GM19035 (cell line): ENCODE results near the gene CTIF.

ENCODE experiments used
- ATAC-seq: cut with Tn5 transposase; IDR thresholded peaks from one replicate; pipeline ENCODE4 v1.9.1; 2021; ENCODE audit not compliant: unreplicated experiment

The CTIF gene

GRCh38 chr18:48765053-48765452, 226.2 kb downstream of the CTIF start:
- ATAC-seq, result no peak

- no peak for ATAC-seq
Measured at GRCh38 chr18:48766026-48766425, 227.2 kb downstream of the CTIF start.

- no peak for ATAC-seq
Measured at GRCh38 chr18:48766487-48766886, 227.7 kb downstream of the CTIF start.

- no peak for ATAC-seq
Measured at GRCh38 chr18:48767090-48767690, 228.4 kb downstream of the CTIF start.

- no peak for ATAC-seq
Measured at GRCh38 chr18:48769006-48769636, 230.3 kb downstream of the CTIF start.

GRCh38 chr18:48770243-48770642, 231.4 kb downstream of the CTIF start:
- ATAC-seq, result no peak

- no peak for ATAC-seq
Measured at GRCh38 chr18:48771641-48772375, 233.0 kb downstream of the CTIF start.

GRCh38 chr18:48772457-48772856, 233.6 kb downstream of the CTIF start:
- no peak for ATAC-seq

GRCh38 chr18:48773821-48774220, 235.0 kb downstream of the CTIF start:
- ATAC-seq, result no peak

GRCh38 chr18:48774941-48775340, 236.1 kb downstream of the CTIF start:
- ATAC-seq, result no peak

GRCh38 chr18:48775372-48776155, 236.7 kb downstream of the CTIF start:
- ATAC-seq, result no peak

- ATAC-seq, result no peak
Measured at GRCh38 chr18:48776156-48776555, 237.3 kb downstream of the CTIF start.

GRCh38 chr18:48776641-48777025, 237.8 kb downstream of the CTIF start:
- no peak for ATAC-seq

GRCh38 chr18:48777026-48777743, 238.4 kb downstream of the CTIF start:
- ATAC-seq, result peak; percentile 69

- no peak for ATAC-seq
Measured at GRCh38 chr18:48777744-48778116, 238.9 kb downstream of the CTIF start.

GRCh38 chr18:48778344-48779011, 239.6 kb downstream of the CTIF start:
- no peak for ATAC-seq

GRCh38 chr18:48779462-48779861, 240.6 kb downstream of the CTIF start:
- no peak for ATAC-seq

GRCh38 chr18:48780201-48780912, 241.5 kb downstream of the CTIF start:
- ATAC-seq, result no peak

- no peak for ATAC-seq
Measured at GRCh38 chr18:48780913-48781162, 242.0 kb downstream of the CTIF start.
